ENCODE results near the gene CCDC83.
"Not testable (repeated sequence)": the region's sequence is repeated elsewhere in the genome, so short reads cannot be mapped to it uniquely, and the experiment has no call there.

The CCDC83 gene

GRCh38 chr11:85825616-85826015 lies 29.6 kb upstream of the CCDC83 start:
- TF ChIP-seq POLR2A (IDR thresholded peaks at IDR 0.05; ENCODE audit: low read length) (no peak), GATA1 (IDR thresholded peaks at IDR 0.05; ENCODE audit: low read depth, low read length) (no peak)
- no peak for DNase-seq

- DNase-seq, result no peak
These were observed 28.9 kb upstream of the CCDC83 start for GRCh38 chr11:85826116-85826855.

GRCh38 chr11:85827748-85828639 lies 27.2 kb upstream of the CCDC83 start:
- no peak for TF ChIP-seq POLR2A (IDR thresholded peaks at IDR 0.05; ENCODE audit: low read length)
- no peak for TF ChIP-seq GATA1 (IDR thresholded peaks at IDR 0.05; ENCODE audit: low read depth, low read length)
- DNase-seq, result peak; percentile 14 to 51

More at GRCh38 chr11:85826116-85826855, 28.9 kb upstream of the CCDC83 start:
- TF ChIP-seq GATA1 (IDR thresholded peaks at IDR 0.05; ENCODE audit: low read depth, low read length) (no peak), POLR2A (IDR thresholded peaks at IDR 0.05; ENCODE audit: low read length) (no peak)

GRCh38 chr11:85828640-85828978 lies 26.6 kb upstream of the CCDC83 start:
- no peak for DNase-seq

GRCh38 chr11:85829172-85829571 lies 26.0 kb upstream of the CCDC83 start:
- DNase-seq, result no peak
- no peak for TF ChIP-seq GATA1 (IDR thresholded peaks at IDR 0.05; ENCODE audit: low read depth, low read length)
- TF ChIP-seq POLR2A (IDR thresholded peaks at IDR 0.05; ENCODE audit: low read length), result no peak

More at GRCh38 chr11:85828640-85828978, 26.6 kb upstream of the CCDC83 start:
- TF ChIP-seq POLR2A (IDR thresholded peaks at IDR 0.05; ENCODE audit: low read length), result no peak
- TF ChIP-seq GATA1 (IDR thresholded peaks at IDR 0.05; ENCODE audit: low read depth, low read length), result no peak

- TF ChIP-seq GATA1 (IDR thresholded peaks at IDR 0.05; ENCODE audit: low read depth, low read length) (no peak), POLR2A (IDR thresholded peaks at IDR 0.05; ENCODE audit: low read length) (no peak)
- no peak for DNase-seq
These were observed 24.1 kb upstream of the CCDC83 start for GRCh38 chr11:85831050-85831449.

GRCh38 chr11:85835263-85835662 lies 19.9 kb upstream of the CCDC83 start:
- DNase-seq, result no peak
- TF ChIP-seq POLR2A (IDR thresholded peaks at IDR 0.05; ENCODE audit: low read length), result no peak
- TF ChIP-seq GATA1 (IDR thresholded peaks at IDR 0.05; ENCODE audit: low read depth, low read length), result no peak

GRCh38 chr11:85835729-85836128 lies 19.5 kb upstream of the CCDC83 start:
- TF ChIP-seq GATA1 (IDR thresholded peaks at IDR 0.05; ENCODE audit: low read depth, low read length), result no peak
- TF ChIP-seq POLR2A (IDR thresholded peaks at IDR 0.05; ENCODE audit: low read length), result no peak
- no peak for DNase-seq

- DNase-seq, result not testable (repeated sequence)
These were observed 14.3 kb upstream of the CCDC83 start for GRCh38 chr11:85840932-85841331.

GRCh38 chr11:85843929-85844328 lies 11.3 kb upstream of the CCDC83 start:
- DNase-seq, result no peak
- no peak for TF ChIP-seq GATA1 (IDR thresholded peaks at IDR 0.05; ENCODE audit: low read depth, low read length)
- no peak for TF ChIP-seq POLR2A (IDR thresholded peaks at IDR 0.05; ENCODE audit: low read length)

- DNase-seq, result no peak
- TF ChIP-seq POLR2A (IDR thresholded peaks at IDR 0.05; ENCODE audit: low read length) (no peak), GATA1 (IDR thresholded peaks at IDR 0.05; ENCODE audit: low read depth, low read length) (no peak)
These were observed 10.6 kb upstream of the CCDC83 start for GRCh38 chr11:85844439-85845123.

- no peak for TF ChIP-seq GATA1 (IDR thresholded peaks at IDR 0.05; ENCODE audit: low read depth, low read length)
- TF ChIP-seq POLR2A (IDR thresholded peaks at IDR 0.05; ENCODE audit: low read length), result no peak
- DNase-seq, result no peak
These were observed 10.0 kb upstream of the CCDC83 start for GRCh38 chr11:85845124-85845631.

- DNase-seq, result no peak
- TF ChIP-seq GATA1 (IDR thresholded peaks at IDR 0.05; ENCODE audit: low read depth, low read length) (no peak), POLR2A (IDR thresholded peaks at IDR 0.05; ENCODE audit: low read length) (no peak)
These were observed 7.7 kb upstream of the CCDC83 start for GRCh38 chr11:85847436-85847835.

- TF ChIP-seq GATA1 (IDR thresholded peaks at IDR 0.05; ENCODE audit: low read depth, low read length) (no peak), POLR2A (IDR thresholded peaks at IDR 0.05; ENCODE audit: low read length) (no peak)
- DNase-seq, result no peak
These were observed 7.2 kb upstream of the CCDC83 start for GRCh38 chr11:85848006-85848405.

Data from erythroblast (primary cell).